ENCODE data around the gene DOP1A.
A peak's percentile ranks its signal among the peaks of the same experiment; 100 is the strongest.

DOP1A gene

DNA sequence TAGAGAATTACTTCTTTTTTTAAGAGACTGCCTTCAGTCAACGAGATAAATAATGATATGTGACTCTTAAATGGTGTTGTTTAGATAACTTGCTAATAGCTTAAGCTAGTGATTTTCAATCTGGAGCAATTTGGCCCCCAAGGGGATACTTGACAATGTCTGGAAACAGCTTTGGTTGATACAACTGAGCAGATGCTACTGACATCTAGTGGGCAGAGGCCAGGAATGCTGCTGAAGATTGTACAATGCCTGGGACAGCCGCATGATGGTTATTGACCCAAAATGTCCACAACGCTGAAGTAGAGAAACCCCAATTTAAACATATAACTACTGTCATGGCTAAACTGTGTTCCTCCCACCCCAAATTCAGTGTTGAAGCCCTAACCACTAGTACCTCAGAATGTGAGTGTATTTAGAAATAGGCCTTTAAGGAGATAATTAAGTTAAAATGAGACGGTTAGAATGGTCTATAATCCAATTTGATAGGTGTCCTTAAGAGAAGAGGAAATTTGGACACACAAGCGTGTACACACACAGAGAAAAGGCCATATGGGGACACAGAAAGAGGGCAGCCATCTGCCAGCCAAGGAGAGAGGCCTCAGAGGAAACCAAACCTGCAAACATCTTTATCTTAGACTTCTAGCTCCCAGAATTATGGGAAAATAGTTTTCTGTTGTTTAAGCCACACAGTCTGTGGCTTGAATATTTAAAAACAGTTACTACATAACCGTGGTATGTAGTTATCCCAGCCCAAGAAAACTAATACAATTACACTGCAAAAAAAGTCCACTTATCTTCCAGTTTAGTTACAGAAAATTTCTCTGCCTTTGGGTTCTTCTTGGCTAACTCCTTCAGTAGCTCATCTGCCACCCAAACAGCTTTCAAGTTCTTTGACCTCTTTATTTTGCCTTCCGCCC lies 147.9 kb downstream of the DOP1A start:
- DNase-seq: peak; percentile 91 to 96

DNA sequence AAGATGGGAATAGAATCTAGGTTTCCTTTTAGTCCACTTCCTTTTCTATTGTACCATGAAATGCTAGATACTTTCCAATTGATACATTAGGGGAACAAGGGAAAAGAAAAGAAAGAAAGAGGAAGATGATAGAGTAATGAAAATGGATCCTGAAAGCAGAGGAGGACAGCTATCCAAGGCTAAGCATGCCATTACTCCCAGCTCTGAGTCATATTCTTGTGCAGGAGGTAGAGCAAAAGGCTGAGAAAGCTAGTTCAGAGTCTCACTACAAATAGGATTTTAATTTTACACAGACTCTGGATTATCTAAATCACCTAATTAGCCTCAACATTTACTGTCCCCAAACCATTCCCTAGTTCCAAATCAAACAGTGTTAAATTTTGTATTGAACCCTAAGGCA lies 149.3 kb downstream of the DOP1A start:
- DNase-seq: no peak
